Naive B cell (primary cell): Measurements from ENCODE around the gene SIX5. TPM values are rescaled to one million over a fixed set of nuclear protein-coding genes. Genes with fewer than 3 reads are reported as not detected.

Experiments
- ATAC-seq, 2 donors: fragments of 150-1000 bp; cut with Tn5 transposase; 2 replicates each; pipeline ENCODE4 v1.10.0; 2021; ENCODE audit warnings: low read depth in 2 of 2, mild to moderate bottlenecking in 2 of 2, moderate library complexity in 2 of 2
- DNase-seq: peaks from one replicate; pipeline ENCODE4 v3.0.0; 2022
- H3K27ac Mint-ChIP-seq, 6 donors: one replicate each; pipeline ENCODE4 v1.8.0; 2020 to 2022; ENCODE audit warnings: mild to moderate bottlenecking in 6 of 6, mixed read lengths in 6 of 6, moderate library complexity in 5 of 6, inconsistent platforms in 2 of 6
- H3K27me3 Mint-ChIP-seq, 3 donors: one replicate each; pipeline ENCODE4 v1.8.0; 2021 to 2022; ENCODE audit warnings: mixed read lengths in 3 of 3, mild to moderate bottlenecking in 1 of 3
- H3K36me3 Mint-ChIP-seq, 2 donors: one replicate each; pipeline ENCODE4 v1.8.0; 2020 to 2022; ENCODE audit warnings: mixed read lengths in 2 of 2, inconsistent platforms in 1 of 2, mild to moderate bottlenecking in 1 of 2
- H3K4me1 Mint-ChIP-seq, 3 donors: one replicate each; pipeline ENCODE4 v1.8.0; 2020 to 2022; ENCODE audit warnings: mixed read lengths in 3 of 3, inconsistent platforms in 1 of 3, mild to moderate bottlenecking in 1 of 3, moderate library complexity in 1 of 3
- H3K4me3 Mint-ChIP-seq, 8 donors: one replicate each; pipeline ENCODE4 v1.8.0; 2020 to 2022; ENCODE audit warnings: mild to moderate bottlenecking in 8 of 8, mixed read lengths in 8 of 8, moderate library complexity in 8 of 8, inconsistent platforms in 2 of 8
- H3K9me3 Mint-ChIP-seq, 7 donors: one replicate each; pipeline ENCODE4 v1.8.0; 2020 to 2022; ENCODE audit warnings: mixed read lengths in 7 of 7, mild to moderate bottlenecking in 5 of 7, inconsistent platforms in 2 of 7, moderate library complexity in 1 of 7
- polyA plus RNA-seq, 6 donors: library from polyadenylated mRNA; unstranded; fragments of 300-500 nt; fragmentation: Illumina TruSeq; gene quantifications; one replicate each; pipeline ENCODE4 v1.2.3, GENCODE V29; 2021; ENCODE audit warnings: low read depth in 6 of 6

Gene SIX5
- under 1 TPM in 1 of 6 donors, not detected in 5; 0.18 TPM for polyA plus RNA-seq

DNA sequence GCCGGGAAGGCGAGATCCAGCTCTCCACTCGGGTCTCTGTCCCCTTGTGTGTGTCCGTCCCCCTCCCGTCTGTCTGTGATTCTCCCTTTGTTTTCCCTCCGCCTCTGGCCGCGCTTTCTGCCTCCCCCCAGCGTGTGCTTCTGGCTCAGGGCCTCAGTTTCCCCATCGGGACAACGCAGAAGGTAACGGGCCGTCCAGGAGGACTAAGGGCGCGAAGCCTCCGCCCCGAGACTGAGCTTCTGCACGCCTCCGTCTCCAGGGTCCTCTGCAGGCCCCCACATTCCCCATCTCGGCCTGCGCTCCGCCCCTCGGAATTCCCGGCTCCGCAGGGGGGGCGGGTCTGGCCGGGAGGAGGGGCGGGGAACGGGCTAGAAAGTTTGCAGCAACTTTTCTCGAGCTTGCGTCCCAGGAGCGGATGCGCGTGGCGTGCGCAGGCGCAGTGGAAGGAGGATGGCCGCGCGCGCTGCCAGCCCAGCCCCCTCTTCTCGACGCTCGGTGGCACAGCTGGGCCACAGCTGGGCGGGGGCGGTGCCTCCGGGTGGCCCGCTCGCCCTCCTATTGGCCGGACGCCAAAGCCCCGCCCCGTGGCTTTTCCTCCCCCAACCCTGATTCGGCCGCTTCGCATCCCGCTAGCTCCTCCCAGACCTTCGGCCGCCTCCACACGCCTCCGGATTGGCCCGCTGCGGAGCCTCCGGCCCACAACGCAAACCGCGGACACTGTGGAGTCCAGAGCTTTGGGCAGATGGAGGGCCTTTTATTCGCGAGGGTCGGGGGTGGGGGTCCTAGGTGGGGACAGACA lies at the start of gene SIX5:
TSS of gene SIX5 (minus strand) at position 269 of the 799 bp plus-strand sequence. CDS start 408 bp downstream, outside the sequence.
- peaks cover 0 to 28% (median 20%) of the 10 kb centered on the region in 3 donors for H3K27me3 Mint-ChIP-seq
- DNase-seq = peak; percentile 90
- ATAC-seq = peak; percentile 54 to 57
- no peaks in the 10 kb centered on the region for H3K9me3 Mint-ChIP-seq
- no peaks in the 10 kb centered on the region for H3K36me3 Mint-ChIP-seq
- H3K4me1 Mint-ChIP-seq = peaks cover 17 to 29% (median 28%) of the 10 kb centered on the region in 3 donors
- peak within 1 kb of the TSS; percentile 82 to 95 (median 92) for H3K4me3 Mint-ChIP-seq
- peak within 1 kb of the TSS; percentile 83 to 98 (median 92) for H3K27ac Mint-ChIP-seq

DNA sequence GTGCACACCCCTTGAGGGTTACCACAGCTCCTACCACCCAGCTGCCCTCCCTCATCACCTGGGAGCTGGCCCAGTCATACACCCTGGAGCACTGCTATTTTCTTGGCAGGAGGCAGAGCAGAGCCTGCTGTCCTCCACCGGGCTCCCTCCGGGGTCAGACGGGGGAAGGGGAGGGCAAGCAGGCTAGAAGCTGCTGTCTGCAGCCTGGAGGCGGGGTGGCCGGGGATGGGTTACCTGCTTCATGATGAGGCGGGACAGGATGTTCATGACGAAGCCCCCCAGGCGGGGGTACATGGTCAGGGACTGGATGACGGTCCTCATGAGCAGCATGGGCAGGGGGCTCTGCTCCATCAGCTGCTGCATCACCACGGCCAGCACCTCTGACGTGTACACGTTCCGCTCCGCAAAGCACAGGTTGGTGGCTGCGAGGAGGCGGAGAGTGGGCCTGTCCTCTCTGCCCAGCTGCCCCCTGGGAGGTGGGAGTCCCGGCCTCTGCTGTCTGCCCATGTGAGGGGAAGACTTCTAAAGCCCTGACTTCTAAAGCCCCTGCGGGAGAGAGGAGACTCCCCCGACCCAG lies 48.8 kb upstream of the SIX5 start:
- Mint-ChIP-seq H3K27me3 (peaks cover 0 to 16% (median 4%) of the 10 kb centered on the region in 3 donors), H3K4me3 (no peak overlapping the region), H3K9me3 (no peaks in the 10 kb centered on the region), H3K36me3 (peaks cover 0 to 8% of the 10 kb centered on the region in 2 donors), H3K4me1 (peaks cover 4 to 12% (median 9%) of the 10 kb centered on the region in 3 donors), H3K27ac (peak overlapping the region in 4 of 6 donors; percentile 27 to 84 (median 60))
- DNase-seq (no peak), ATAC-seq (no peak)

DNA sequence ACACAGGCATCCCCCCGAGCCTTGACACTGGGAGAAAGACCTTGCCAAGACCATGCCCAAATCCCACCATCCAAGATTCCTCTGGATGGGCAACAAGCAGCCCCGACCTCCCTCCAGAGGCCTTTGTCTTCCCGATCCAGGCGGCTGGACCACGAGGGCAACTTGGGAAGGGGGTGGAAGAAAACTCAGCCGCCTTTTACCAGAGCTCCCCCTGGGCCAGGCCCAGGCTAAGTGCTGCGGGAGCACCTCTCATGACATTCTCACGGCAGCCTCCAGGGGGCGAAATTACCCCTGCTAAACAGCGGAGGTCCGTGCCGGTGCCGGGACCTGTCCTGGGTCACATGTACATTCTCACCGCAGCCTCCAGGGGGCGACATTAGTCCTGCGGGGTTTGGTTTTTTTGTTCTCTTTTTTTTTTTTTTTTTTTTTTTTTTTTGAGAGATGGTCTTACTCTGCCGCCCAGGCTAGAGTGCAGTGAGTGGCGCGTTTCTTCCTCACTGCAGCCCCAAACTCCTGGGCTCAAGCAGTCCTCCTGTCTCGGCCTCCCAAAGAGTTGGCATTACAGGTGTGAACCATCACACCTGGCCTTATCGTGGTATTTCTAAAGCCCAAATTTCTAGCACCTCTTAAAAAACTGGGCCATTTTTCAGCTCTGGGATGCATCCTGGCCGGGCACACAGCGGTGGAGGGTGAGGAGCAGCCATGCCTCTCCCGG lies 48.1 kb upstream of the SIX5 start:
- peaks cover 4 to 12% (median 9%) of the 10 kb centered on the region in 3 donors for H3K4me1 Mint-ChIP-seq
- H3K27me3 Mint-ChIP-seq = peaks cover 0 to 23% (median 4%) of the 10 kb centered on the region in 3 donors
- DNase-seq = peak; percentile 96
- H3K36me3 Mint-ChIP-seq = peaks cover 0 to 8% of the 10 kb centered on the region in 2 donors
- peak overlapping the region in 7 of 8 donors; percentile 37 to 80 (median 70) for H3K4me3 Mint-ChIP-seq
- peak overlapping the region; percentile 33 to 84 (median 66) for H3K27ac Mint-ChIP-seq
- no peaks in the 10 kb centered on the region for H3K9me3 Mint-ChIP-seq
- ATAC-seq = peak; percentile 98

DNA sequence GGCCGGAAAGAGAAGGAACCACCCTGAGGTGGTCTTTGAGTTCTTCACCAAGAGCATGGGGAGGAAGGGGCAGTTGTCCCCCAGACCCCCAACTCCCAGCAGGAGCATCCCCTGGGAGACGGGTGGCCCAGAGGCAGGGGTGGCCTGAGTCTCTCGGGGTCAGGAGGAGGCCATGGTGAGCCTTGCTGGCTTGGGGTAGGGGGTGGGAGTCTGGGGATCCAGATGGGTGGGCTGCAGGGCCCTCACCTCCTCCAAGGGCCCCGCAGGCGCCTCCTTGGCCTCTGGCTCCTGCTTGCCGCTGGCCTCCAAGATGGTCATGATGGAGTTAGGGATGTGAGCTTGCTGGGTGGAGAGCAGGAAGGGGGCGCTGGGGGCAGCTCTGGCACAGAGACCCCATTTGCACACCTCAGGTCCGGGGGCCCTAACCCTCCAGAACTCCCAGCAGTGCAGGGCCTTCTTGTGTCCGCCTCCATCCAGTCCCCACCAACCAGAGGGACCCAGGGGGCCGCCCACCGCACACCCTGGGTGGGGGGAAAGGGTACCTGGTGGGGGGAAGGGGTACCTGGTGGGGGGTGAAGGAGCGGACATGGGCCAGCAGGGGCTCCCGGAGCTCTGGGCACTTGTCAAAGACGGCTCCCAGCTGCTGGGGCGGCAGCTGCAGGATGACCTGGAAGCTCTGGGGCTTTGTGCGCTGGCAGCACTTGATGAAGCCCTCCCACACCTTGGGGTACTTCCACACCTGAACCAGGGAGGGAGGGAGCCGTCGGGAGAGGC lies 47.4 kb upstream of the SIX5 start:
- H3K27ac Mint-ChIP-seq = peak overlapping the region in 1 of 6 donors; percentile 51
- H3K4me1 Mint-ChIP-seq = peaks cover 4 to 12% (median 9%) of the 10 kb centered on the region in 3 donors
- H3K9me3 Mint-ChIP-seq = no peaks in the 10 kb centered on the region
- DNase-seq (no peak), ATAC-seq (no peak)
- H3K4me3 Mint-ChIP-seq = peak overlapping the region in 4 of 8 donors; percentile 6 to 70 (median 50)
- H3K27me3 Mint-ChIP-seq = peaks cover 0 to 25% (median 4%) of the 10 kb centered on the region in 3 donors
- H3K36me3 Mint-ChIP-seq = peaks cover 0 to 5% of the 10 kb centered on the region in 2 donors

DNA sequence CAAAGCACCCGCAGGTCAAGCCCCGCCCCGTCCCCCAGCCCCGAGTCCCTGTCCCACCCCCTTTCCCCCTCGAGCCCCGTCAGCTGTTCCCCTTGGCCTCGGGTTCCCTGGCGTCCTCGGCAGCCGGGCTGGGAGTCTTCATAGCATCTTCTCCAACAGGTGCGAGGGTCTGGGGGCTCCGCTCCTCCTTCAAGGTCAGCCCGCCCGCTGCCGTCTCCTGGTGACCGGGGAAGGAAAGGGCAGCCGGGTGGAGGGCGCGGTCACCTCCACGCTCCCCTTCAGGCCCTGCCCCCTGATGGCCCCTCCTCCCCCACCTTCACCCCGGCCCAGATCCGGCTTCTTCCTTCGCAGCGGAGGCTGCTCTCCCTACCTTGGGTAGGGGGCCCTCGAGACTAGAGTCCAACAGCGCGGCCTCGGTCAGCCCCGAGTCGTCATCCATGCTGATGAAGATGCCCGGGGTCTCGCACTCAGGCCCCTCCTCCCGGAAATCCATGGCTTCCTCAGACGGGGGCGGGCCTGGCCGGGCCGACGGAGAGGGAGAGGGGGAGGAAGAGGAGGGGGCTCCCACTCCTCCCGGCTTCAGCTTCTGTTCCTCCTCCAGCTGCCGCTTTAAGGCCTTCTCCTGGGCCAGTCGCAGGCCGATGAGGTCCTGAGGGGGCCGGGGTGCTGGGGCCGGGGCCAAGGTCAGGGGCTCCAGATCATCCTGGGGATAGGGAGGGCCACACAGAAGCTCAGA lies 46.6 kb upstream of the SIX5 start:
- peak overlapping the region; percentile 43 to 82 (median 67) for H3K4me3 Mint-ChIP-seq
- H3K27ac Mint-ChIP-seq = peak overlapping the region in 1 of 6 donors; percentile 90
- ATAC-seq (no peak), DNase-seq (no peak)
- H3K9me3 Mint-ChIP-seq = no peaks in the 10 kb centered on the region
- H3K4me1 Mint-ChIP-seq = peaks cover 4 to 9% (median 8%) of the 10 kb centered on the region in 3 donors
- H3K36me3 Mint-ChIP-seq = no peaks in the 10 kb centered on the region
- peaks cover 0 to 26% (median 4%) of the 10 kb centered on the region in 3 donors for H3K27me3 Mint-ChIP-seq

DNA sequence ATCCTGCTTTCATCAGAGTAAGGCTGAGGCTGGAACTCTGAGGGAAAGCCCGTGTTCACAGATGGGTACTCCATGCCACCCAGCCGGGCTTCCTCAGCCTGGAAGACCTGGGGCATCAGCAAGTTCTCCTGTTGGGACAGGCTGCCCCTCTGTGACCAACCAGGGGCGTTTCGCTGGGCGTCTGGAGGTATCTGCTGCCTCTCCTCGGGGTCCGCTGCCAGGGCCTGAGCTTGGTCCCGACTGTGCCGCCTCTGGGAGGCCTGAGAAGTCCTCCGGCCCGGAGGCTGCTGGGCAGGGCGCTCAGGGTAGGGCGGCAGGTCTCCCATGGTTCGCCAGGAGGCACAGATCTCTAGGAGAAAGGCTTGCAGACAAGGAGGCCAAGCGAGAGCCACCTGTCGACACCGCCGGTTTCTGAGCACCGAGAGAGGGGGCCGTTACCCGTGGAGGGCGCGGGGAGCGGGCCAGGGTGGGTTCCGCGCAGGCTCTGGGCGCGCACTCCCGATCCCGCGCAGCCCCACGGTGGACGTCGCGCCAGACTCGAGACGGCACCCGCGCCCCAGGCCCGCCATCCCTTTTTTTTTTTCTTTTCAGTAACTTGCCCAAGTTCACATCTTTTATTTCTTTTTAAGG lies 45.9 kb upstream of the SIX5 start, which contains the start of gene RSPH6A:
TSS of gene RSPH6A (minus strand) at position 458 of the 630 bp plus-strand sequence. CDS start at position 326, 132 bp downstream.
- Mint-ChIP-seq H3K36me3 (no peaks in the 10 kb centered on the region), H3K9me3 (no peaks in the 10 kb centered on the region), H3K4me1 (peaks cover 4 to 9% (median 8%) of the 10 kb centered on the region in 3 donors), H3K27ac (peak within 1 kb of the TSS in 1 of 6 donors; percentile 90), H3K27me3 (peaks cover 0 to 31% (median 4%) of the 10 kb centered on the region in 3 donors), H3K4me3 (peak within 1 kb of the TSS; percentile 43 to 82 (median 67))
- ATAC-seq (no peak), DNase-seq (no peak)

DNA sequence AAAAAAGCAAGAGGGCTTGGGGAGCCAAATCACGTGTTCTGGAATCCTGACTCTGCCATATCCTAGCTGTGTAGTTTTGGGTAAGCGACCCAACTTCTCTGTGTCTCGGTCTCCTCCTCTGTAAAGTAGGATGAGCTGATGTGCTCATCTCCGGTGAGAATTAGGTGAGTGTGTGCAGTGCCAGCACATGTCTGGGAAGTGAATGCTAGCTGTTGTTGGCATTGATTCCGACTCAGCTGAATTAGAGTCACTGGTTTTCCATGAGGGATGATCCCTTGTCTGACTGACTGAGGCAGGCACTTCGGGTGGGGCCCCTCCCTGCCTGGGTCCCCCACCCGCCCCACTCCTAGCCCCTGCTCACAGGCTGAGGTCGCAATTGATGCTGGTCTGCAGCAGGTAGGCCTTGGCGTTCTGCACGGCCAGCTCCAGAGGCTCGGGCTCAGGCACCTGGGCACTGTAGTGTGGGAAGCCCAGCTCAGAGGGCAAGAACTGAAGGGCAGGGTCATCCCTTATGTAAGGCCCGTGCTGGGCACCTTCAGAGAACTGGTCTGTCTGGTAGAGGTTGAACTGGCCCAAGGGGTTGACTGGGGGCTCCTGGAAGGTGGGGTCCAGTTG lies 45.2 kb upstream of the SIX5 start:
- DNase-seq = no peak
- no peaks in the 10 kb centered on the region for H3K36me3 Mint-ChIP-seq
- no peaks in the 10 kb centered on the region for H3K9me3 Mint-ChIP-seq
- no peak for ATAC-seq
- peak overlapping the region in 1 of 8 donors; percentile 59 for H3K4me3 Mint-ChIP-seq
- H3K27ac Mint-ChIP-seq = no peak overlapping the region
- peaks cover 1 to 13% (median 8%) of the 10 kb centered on the region in 3 donors for H3K4me1 Mint-ChIP-seq
- peaks cover 0 to 31% (median 4%) of the 10 kb centered on the region in 3 donors for H3K27me3 Mint-ChIP-seq

DNA sequence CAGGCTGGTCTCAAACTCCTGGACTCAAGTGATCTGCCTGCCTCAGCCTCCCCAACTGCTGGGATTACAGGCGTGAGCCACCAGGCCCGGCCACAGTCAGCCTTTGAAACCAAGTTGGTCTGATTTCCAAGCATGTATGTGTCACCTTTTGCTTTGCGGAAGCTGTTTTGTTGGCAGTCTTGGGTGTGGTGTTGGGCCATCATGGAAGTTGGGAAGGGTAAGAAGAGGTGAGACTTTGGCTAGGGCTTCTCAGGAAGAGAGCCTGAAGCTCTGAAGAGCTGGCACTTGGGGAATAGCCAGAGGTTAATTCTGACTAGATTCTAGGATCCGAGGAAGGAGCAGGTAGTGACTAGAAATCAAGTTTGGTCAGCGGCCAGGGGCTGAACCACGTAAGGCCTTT lies 43.2 kb upstream of the SIX5 start:
- H3K36me3 Mint-ChIP-seq = no peaks in the 10 kb centered on the region
- H3K4me3 Mint-ChIP-seq = no peak overlapping the region
- no peak overlapping the region for H3K27ac Mint-ChIP-seq
- no peak for ATAC-seq
- DNase-seq = no peak
- H3K9me3 Mint-ChIP-seq = no peaks in the 10 kb centered on the region
- peaks cover 0 to 11% (median 7%) of the 10 kb centered on the region in 3 donors for H3K4me1 Mint-ChIP-seq
- peaks cover 0 to 31% (median 4%) of the 10 kb centered on the region in 3 donors for H3K27me3 Mint-ChIP-seq

DNA sequence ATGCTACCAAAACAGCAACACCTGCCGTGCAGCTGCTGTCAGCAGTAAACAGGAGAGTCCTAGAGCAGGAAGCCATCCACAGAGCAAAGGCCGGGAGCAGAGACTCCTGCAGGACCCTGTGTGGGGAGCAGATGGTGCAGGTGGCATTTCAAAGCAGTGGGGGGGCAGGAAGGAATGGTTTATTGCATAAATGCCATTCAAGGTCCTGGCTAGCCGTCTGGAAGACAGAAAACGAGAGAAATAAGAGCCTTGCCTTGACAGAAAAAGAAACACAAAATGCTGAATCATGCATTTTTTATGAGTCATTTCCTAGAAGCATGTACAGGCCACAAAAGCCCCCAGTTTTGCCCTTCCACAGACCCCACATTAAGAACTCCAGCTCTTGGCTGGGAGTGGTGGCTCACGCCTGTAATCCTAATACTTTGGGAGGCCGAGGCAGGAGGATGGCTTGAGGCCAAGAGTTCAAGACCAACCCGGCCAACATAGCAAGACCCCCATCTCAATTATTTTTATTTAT lies 40.6 kb upstream of the SIX5 start:
- no peak for DNase-seq
- no peak overlapping the region for H3K27ac Mint-ChIP-seq
- no peak for ATAC-seq
- H3K36me3 Mint-ChIP-seq = no peaks in the 10 kb centered on the region
- no peaks in the 10 kb centered on the region for H3K9me3 Mint-ChIP-seq
- H3K27me3 Mint-ChIP-seq = peaks cover 0 to 31% (median 4%) of the 10 kb centered on the region in 3 donors
- H3K4me3 Mint-ChIP-seq = peak overlapping the region in 1 of 8 donors; percentile 42
- H3K4me1 Mint-ChIP-seq = peaks cover 0 to 10% (median 7%) of the 10 kb centered on the region in 3 donors

DNA sequence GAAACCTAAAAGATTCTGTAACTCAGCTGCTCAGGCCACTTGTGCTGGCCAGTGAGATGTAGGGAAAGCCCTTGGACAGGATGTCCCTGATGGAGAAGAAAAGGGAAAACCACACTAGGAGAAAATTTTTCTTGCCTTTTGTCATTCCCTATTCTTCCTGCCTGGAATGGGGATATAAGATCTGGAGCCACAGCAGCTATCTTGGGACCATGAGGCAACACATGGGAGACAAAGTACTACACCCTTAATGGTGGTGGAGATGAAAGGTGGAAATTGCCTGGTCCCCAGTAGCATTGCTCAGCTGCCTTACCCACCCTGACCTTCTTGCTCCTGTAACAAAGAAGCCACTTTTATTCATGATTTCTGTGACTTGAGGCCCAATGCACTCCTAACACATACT lies 36.7 kb upstream of the SIX5 start:
- ATAC-seq (no peak), DNase-seq (no peak)
- Mint-ChIP-seq H3K27me3 (peaks cover 0 to 19% (median 12%) of the 10 kb centered on the region in 3 donors), H3K36me3 (no peaks in the 10 kb centered on the region), H3K4me1 (peaks cover 0 to 10% (median 7%) of the 10 kb centered on the region in 3 donors), H3K4me3 (no peak overlapping the region), H3K9me3 (peaks cover 0 to 2% (median 0%) of the 10 kb centered on the region in 7 donors), H3K27ac (peak overlapping the region in 1 of 6 donors; percentile 8)

DNA sequence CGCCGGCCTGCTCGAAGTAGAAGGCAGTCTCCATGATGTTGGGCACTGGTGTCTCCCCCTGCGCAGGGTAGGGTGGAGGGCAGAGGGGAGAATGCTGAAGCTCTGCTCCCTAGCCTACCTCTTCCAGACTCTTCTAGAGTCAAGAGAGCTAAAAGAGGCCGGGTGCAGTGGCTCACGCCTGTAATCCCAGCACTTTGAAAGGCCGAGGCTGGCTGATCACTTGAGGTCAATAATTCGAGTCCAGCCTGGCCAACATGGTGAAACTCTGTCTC lies 35.8 kb upstream of the SIX5 start:
- Mint-ChIP-seq H3K4me3 (no peak overlapping the region), H3K27ac (no peak overlapping the region), H3K36me3 (no peaks in the 10 kb centered on the region), H3K9me3 (peaks cover 0 to 2% (median 0%) of the 10 kb centered on the region in 7 donors), H3K27me3 (peaks cover 0 to 13% (median 12%) of the 10 kb centered on the region in 3 donors), H3K4me1 (peaks cover 0 to 10% (median 7%) of the 10 kb centered on the region in 3 donors)
- DNase-seq (no peak), ATAC-seq (no peak)
